Esophagus muscularis mucosa (tissue), 4 donors: ENCODE measurements around the gene RNF220.

ENCODE experiments used
- CTCF ChIP-seq, 3 experiments: fragments of 200-600 bp in 2 of 3; fragments of 450-650 bp in 1 of 3; sonication (generic) in 2 of 3; IDR thresholded peaks; one replicate each; pipeline ENCODE4 v1.5.1; 2017 to 2019; ENCODE audit warnings: antibody characterized with exemption in 3 of 3, mild to moderate bottlenecking in 2 of 3, moderate library complexity in 1 of 3
- EP300 ChIP-seq: sonication (generic); formaldehyde crosslinking; IDR thresholded peaks from one replicate; pipeline ENCODE4 v1.6.1; 2017; ENCODE audit warnings: antibody characterized with exemption
- POLR2AphosphoS5 ChIP-seq, 2 donors: sonication (generic); formaldehyde crosslinking; IDR thresholded peaks; one replicate each; pipeline ENCODE4 v1.6.1; 2017; ENCODE audit warnings: antibody characterized with exemption in 2 of 2

GRCh38 chr1:44650159-44650831 lies 245.2 kb downstream of the RNF220 start:
- TF ChIP-seq CTCF (IDR thresholded peaks at IDR 0.05) (no peak), EP300 (no peak), POLR2AphosphoS5 (IDR thresholded peaks at IDR 0.05) (no peak)
